Lower leg skin (tissue), 3 donors: ENCODE measurements around the gene PTPRB.

Source experiments
- CTCF ChIP-seq, 3 donors: fragments of 450-650 bp; IDR thresholded peaks; one replicate each; pipeline ENCODE4 v1.5.1; 2016; ENCODE audit warnings: antibody characterized with exemption in 3 of 3, mild to moderate bottlenecking in 3 of 3, moderate library complexity in 2 of 3
- POLR2A ChIP-seq, 2 donors: fragments of 450-650 bp; IDR thresholded peaks; one replicate each; pipeline ENCODE4 v1.6.1; 2016 to 2017; ENCODE audit warnings: antibody characterized with exemption in 2 of 2, mild to moderate bottlenecking in 1 of 2, moderate library complexity in 1 of 2

- TF ChIP-seq CTCF (IDR thresholded peaks at IDR 0.05) (no peak), POLR2A (IDR thresholded peaks at IDR 0.05) (no peak)
These were observed 49.7 kb upstream of the PTPRB start for GRCh38 chr12:70686907-70687306.
